Stimulated activated CD4-positive, alpha-beta T cell treated with anti-CD3 and anti-CD28 coated beads, Interleukin-15, amount 100 ng/mL, for 24 hours (primary cell): ENCODE measurements around the gene HDAC4.
A peak's percentile ranks its signal among the peaks of the same experiment; 100 is the strongest.

Source experiments
- DNase-seq: peaks from one replicate; pipeline ENCODE4 v3.0.0-alpha.2; 2020

Gene HDAC4

DNA sequence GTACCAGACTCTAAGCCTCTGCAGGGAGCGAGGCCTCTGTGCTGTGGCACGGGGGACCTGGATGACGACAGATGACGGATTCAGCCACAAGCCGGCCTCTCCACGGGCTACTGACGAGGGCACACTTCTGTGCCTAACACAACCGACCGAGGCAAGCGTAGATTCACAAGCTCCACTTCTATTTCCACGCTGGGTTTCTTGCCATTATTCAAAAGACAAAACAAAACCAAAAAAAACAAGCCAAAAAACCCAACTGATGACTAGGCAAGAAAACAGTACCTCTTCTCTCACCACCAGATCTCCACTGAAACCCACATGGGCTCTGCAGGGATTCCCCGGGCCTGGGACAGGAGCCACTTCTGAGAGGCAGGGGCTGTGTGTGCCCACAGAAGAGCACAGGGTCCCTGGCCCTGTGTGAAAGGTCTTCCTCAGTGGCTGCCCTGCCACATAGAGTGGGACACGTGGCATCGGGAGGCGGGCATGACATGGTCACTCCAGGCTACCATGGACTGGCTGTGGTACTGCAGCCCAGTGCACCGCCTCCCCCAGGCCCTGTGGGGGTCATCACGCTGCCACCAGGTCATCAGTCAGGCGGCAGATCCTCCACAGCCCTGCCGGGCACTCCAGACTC is 254.7 kb downstream of the HDAC4 start:
- DNase-seq: no peak

DNA sequence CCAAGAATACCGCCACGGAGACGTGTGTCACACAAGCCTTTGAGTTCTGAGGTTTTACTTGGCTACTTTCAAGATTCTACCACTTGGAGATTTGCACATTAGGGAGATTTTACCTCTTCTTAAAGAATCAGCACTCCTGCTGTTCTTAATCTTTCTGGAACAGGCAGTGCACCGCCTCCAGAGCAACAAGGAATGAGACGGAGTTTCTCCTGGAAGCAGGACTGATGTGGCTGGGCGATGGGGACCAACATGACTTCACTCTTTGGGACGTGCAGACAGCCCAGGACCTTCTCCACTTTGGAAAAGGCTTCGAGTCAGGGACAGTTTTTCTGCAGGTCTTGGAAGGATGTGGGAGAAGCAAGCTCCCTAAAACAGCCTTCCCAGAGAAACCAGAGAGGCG is 255.2 kb downstream of the HDAC4 start:
- DNase-seq: no peak

DNA sequence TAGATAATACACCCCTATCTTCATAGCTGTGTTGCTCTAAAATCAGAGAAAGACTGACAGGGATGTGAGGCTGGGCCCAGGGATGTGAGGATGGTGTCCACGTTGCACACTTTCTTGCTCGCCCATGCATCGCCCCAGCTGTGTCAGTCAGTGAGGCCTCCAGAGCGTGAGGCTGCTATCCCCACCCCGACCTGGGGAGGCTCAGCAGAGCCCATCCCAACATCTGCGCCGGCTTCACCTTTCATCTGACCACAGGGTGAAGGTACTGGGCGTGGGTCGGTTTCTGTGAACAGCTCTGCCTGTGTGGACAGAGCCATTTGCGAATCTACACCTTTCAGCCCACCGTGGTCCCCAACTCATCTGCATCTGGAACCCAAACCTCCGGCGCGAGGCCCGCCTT is 255.7 kb downstream of the HDAC4 start:
- no peak for DNase-seq

DNA sequence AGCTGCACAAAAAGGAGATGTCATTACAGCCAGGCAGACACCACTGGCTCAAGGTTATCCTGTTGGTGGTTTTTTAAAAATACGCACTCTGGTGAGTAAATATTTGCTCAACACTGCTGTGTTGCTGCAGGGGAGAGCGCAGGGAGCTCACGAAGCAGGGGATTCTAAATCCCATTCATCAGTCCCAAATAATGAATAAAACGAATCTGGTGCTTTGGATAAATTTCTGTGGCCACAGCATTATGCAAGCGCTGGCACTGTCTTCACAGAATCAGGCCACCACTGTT is 256.2 kb downstream of the HDAC4 start:
- DNase-seq: no peak

DNA sequence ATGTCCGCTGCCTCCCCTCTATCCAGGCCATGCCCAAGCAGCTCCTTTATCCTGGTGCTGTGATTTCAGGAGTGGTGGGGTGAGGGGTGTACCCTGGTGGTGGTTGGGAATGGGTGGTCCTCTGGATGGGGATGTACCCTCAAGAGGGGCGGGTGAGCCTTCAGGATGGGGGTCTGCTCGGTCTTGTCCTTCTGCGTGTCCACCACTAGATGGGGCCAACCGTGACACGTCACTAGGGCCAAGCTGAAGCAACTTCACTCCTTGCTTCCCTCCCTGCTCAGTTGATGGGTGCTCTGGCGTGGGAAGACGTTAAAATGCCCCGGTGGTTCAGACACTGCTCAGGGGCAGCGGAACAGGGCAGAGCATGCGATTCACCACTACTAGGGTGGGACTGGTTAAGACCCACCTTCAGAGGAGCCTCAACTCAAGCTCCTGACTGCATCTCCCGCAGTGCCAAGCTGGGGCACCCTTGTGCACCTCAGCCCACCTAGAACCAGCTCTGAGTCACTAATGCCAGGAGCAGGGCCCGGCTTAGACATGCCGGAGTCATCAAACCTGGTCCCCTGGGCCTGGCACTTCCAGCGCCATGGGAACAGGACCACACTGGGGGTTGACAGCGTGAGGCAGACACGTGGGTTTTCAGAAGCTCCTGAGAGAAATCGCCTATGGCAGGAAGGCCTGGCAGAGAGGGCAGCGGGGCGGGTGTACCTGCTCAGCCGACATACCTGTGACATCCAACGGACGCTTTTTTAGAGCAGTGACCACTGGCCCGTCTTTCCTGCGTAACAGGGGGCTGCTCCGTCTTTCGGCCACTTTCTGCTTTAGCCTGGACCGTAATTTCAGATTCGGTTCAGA is 256.7 kb downstream of the HDAC4 start:
- peak; percentile 41 for DNase-seq

DNA sequence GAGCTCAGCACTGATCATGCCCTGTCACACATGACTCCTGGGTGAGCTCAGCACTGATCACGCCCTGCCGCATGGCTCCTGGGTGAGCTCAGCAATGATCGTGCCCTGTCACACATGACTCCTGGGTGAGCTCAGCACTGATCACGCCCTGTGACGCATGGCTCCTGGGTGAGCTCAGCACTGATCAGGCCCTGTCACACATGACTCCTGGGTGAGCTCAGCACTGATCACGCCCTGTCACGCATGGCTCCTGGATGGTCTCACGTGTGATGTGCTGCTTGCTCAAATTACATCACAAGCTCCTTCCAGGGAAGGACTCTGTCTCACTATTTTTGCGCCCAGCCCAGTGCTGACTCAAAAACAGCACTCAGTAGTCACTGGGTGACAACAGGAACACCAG is 258.0 kb downstream of the HDAC4 start:
- DNase-seq: no peak

DNA sequence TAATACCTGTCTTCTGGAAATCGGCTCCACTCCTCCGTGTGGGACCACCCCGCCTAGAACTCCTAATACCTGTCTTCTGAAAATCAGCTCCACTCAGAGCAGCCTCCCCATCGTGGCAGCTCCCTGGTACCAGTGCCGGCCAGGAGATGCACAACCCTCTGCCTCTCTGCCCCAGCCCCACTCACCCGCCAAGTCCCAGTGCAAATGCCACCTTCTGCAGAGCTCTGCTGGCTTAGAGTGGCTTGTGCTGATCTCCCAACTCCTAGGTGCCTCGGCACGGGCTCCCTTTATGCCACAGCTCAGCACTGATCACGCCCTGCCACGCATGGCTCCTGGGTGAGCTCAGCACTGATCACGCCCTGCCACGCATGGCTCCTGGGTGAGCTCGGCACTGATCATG is 258.5 kb downstream of the HDAC4 start:
- no peak for DNase-seq

DNA sequence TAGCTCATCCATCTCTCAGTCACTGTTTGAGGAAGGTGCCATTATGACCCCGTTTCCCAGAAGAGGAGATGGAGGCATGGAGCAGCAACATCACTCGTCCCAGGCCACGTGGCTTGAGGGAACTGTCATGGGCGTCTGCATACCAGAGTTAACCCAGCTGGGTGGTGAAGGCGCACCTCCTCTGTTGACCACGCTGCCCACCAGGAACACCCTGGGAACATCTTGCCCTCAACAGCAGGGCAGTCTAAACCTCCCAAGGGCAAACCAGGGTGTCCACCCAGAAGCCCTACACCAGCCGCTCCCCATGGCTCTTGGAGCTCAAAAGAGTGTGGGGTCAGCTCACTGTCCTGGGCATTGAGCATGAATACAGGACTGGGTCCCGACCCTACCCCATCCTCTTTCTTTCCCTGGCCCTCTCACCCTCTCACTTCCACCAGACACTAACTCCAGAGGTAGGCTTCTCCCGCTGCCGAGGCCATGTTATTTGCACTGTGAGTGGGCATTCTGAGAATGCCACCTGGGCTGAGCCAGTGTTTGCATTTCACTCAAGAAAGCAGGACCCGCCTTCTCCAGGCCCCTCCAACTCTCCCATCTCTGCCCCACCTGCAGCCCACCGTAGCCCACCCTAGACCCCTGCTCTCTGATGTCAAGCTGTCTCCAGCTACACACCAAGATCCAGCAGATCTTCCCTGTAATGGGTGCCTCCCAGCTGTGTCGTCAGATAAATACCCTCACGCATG is 259.6 kb downstream of the HDAC4 start:
- DNase-seq: no peak

DNA sequence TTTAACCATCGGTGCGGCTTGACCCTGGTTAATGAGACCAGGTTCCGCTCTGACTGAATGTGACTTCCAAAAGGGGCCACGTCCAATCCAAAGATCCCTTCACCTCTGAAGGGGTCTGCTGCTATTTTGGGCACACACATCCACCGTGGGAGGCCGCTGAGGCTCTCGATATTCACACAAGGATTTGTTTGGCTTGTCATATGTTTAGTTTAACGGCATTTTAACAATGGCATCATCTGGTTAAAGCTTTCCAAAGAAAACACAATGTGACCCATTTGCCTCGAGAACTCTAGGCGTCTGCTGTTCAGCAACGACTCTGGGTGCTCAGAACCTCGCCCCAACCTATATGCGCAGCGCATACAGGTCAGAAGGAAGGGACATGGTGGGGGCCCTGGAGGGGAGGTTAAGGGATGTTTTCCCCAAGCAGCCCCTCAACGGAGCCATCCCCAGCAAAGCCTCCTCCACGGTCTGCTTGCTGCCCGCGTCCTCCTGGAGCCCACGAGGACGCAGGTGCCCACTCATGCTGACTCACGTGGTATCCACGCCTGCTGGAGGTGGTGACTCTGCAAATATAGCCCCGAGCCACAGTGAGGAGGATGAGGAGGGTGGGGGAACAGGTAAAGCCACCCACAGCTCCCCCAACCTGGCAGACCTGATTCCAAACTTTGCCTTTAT is 260.3 kb downstream of the HDAC4 start:
- no peak for DNase-seq

DNA sequence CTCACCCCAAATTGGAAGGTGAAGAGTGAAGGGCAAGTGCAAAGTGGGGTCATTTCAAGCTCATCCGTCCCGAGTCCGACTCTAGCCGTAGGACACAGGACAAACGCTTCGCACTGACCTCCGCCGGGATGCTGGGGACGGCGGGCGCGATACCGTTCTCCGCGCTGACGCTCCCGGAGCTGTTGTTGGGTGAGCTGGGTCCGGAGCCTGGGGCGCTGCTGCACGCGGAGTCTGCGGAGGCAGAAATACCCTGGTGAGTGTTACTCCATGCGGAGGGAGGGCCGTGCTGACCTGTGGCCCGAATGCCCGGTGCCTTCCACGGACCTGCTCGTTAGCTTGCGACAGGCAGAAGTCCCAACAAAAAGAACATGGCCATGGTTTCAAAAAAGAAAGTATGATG is 261.3 kb downstream of the HDAC4 start:
- no peak for DNase-seq

DNA sequence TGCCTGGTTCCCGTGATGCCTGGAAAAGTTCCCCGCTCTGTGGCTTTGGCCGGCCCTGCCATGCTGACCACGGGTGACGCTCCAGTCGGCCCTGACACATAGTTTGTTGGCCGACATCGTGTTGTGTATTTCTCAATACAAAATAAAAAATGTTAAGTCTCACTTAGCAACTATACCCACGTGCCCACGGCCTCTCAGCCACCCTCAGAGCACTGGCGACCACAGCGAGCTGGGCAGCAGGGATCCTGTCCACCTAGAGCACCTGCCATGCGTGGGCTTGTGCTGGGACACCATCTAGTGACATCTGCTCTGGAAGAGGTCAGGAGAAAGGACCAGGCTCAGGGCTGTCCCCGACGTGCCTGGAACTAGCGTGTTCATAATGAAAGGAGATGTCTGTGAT is 261.7 kb downstream of the HDAC4 start:
- DNase-seq: no peak

DNA sequence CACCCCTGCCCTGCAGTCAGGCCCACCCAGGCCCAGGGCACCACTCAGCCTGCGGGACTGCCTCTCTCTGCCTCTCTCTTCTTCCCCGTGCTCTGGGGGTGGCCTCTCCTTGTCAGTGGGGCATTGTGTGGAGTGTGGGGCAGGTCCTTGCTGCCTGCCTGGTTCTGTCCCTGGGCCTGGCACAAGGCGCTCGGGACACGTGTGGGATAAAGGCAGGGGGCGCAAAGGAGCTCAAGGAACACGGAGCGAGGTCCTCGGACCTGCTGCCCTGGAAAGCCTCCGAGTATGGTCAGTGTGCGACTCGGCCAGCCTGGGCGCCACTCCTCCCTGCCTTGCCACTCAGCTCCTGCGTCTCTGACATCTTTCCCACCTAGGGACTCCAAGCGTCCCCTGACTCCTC is 262.2 kb downstream of the HDAC4 start:
- DNase-seq: no peak

DNA sequence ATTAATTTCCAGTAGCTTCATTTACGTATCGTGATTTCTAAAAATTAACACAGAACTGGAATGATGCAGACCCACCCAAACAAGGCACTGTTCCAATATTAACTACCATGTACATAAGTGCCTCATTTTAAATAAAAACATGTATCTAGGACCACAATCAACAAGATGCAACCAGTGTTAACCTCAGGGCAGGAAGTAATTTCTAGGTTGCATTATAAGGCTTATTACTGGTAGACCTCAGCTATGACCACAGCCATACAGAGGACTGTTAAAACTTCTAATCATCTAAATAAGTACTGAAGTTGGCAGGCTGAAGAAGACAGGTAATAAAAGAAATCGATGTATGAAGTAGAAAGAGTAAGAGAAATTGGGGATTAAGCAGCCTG is 262.9 kb downstream of the HDAC4 start:
- no peak for DNase-seq

DNA sequence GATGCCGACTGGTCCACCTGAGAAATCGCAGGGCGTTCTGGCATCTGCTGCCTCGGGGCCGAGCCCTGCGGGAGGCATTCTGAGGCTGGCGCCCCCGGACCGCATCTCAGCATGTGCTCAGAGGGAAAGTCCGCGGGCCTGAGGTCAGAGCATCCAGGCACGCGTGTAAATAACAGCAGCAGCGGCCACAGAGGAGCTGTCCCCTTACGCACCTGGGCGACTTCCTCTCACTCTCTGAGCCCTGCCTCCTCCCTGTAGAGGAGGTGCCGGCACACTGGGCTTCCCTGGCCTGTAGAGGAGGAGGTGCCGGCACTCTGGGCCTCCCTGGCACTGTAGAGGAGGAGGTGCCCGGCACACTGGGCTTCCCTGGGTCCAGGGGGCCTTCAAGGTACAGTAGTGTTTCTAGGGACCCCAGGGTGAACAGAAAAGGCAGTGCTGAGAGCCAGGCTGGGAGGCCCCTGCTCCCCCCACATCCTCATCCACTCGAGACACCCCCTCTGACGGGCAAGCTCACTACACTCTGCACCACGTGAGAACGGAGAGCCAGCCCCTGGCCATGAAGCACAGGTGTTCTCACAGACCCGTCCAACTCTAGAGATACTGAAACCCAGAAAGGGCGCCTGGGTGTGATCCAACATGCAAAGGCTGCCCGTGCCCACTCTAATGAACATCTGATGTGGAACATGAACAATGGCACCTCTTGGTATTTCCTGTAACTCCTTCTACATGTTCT is 263.5 kb downstream of the HDAC4 start:
- DNase-seq: no peak

DNA sequence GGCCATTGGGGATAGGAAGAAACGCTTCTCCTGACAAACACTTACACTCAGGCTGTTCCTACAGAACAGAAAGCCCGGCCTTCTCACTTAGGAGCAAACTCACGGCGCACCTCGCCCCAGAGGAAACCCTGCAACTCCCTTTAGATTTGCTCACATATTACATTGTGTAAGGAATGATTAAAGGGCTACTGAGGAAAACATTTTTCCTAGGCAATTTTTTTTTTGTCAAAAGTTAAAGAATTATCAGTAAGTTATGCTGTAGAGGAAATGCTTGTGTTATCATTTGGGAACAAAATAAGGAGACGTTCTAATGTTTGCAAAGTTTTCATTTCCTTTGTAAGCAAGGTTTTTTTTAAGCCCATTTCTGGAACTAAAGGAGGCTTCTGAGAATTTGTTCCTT is 264.1 kb downstream of the HDAC4 start:
- DNase-seq: no peak

DNA sequence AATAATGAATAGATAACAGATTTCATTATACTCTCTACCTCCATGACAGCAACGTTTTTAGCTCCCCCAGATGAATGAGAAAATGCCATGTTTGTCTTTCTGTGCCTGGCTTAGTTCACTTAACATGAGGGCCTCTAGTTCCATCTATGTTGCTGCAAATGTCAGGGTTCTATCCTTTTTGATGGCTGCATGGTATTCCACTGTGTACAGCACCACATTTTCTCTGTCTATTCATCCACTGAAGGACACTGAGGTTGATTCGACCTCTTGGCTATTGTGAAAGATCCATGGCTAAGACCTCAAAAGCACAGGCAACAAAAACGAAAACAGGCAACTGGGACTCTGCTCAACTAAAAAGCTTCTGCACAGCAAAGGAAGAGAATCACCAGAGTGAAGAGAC is 264.6 kb downstream of the HDAC4 start:
- no peak for DNase-seq

DNA sequence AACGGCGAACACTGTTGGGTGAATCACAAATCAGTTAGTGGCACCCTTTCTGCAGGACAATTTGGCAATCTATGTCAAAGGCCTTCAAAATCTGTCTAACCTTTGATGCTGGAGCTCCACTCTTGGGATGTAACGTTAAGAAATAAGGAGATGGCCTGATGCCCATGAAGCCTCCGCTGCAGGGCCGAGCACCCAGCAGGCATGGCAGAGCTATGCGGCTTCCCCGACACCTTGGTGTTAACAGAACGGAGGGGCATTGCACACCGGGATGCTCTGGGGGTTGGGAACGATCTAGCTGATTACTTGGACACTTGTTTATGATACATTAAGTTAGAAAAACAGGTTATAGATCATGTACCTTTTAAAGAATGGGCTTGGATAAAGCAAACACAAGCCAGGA is 265.3 kb downstream of the HDAC4 start:
- no peak for DNase-seq

DNA sequence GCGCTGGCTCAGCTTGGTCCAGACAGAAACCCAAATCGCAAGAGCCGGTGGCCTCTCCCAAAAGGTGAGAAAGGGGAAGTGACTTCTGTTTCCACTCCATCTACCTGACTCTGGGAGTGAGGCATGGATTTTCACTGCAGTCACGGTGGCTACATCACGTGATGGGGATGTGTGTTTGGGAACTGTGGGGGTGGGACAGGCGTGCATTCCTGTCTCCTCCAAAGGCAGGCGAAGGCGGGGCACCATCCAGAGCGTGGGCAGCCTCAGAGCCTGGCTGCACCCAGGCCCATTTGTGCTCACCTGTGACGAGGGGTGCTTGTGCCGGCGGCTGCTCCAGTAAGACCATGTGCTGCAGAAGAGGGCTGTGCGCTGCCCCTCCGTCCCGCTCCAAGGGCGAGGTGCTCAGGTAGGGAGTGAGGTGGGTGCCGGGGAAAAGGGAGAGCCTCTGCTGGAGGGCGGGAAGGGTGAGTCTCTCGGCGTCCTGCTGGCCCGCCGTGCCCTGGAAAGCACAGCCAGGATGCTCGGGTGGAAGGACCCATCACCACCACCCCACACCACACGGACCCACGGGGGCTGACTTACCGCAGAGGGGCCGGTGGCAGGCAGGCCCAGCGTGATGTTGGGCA is 266.8 kb downstream of the HDAC4 start:
- no peak for DNase-seq

DNA sequence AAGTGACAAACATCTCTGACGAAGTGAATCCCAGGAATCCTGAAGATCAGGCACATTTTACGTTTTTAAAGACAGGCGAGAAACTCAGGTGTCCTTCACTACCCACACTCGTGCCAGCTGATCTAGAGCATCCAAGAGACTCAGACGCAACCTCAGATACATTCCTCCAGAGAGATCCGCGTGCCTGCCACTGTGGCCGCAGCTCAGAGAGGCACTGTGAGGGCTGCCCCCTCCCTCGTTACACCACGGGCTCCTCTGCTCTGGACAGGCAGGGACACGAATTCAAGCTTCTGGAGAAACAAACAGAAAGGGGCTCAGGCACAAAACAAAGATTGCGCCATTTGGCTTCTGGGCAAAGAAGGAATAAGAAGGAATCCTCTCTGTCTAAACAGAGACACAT is 268.0 kb downstream of the HDAC4 start:
- DNase-seq: no peak

DNA sequence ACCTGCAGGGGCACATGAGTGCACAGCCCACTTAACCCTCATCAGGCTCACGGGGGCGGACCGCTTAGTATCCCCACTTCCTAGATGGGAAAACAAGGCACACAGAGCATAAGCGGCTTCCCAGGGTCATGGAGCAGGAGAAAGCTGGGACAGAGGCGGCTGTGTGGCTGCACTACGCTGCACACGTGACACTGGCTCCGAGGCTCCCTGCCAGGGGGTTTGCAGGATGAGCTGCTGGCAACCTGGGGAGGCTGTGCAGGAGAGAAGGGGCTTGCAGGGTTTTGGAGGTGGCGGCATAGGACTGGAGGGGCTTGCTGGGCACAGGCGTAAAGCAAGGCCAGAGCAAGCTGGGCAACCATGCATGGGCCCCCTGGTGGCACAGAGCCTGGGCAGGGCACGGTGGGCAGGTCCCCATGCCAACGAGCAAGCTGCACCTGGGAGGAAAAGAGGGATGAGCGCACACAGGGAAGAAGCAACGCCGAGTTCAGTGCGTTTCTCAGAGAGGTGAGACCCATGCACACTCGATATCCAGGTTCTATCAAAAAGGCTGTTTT is 268.6 kb downstream of the HDAC4 start:
- DNase-seq: no peak

DNA sequence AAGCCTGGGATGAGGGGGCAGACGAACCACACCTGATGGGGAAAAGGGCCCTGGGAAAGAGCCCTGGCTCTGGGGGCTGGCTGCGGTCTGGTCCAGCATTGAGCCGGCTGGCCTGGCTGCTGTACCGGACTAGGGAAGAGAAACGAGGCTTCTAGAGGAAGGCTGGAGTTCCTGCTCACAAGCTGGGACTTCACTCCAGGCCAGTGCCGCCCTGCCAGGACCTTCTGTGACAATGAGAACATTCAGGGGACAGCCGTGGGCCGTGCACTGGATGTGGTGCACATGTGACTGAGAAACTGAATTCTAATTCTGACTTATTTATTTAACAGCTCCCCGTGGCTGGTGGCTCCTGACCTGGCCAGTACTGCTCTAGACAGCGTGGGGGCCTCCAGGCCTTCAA is 269.3 kb downstream of the HDAC4 start:
- DNase-seq: no peak

DNA sequence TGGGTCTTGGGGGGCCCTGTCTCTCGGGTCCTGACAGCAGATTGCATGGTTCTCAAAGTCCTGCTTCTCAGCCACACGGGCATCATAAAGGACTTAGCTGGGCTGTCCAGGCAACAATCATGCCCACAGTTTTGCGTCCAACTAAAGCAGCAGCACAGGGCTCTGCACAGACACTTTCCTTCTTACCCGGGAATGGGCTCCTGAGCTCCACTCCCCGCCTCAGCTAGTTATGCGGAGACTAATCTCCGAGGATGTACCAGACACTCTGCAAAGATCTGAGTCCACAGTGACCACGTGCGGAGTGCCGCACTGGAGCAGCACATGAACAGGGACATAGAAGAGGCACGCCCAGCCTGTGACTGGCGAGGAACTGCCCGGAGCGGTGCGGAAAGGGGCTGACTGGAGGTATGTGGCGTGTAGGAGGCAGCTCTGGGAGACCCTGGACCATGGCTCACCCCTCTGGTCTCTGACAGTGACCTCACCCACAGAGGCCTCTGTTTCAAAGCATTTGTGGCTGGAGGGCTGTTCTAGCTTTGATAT is 270.0 kb downstream of the HDAC4 start:
- DNase-seq: no peak
